ENCODE results near the gene PPIH. TPM values are rescaled to one million over a fixed set of nuclear protein-coding genes. Genes with fewer than 3 reads are reported as not detected.

The PPIH gene
- total and polyA plus RNA-seq, 2 of the 13 experiments (the other 11 are each of a cell fraction or from before 2014, with no cell fraction given): 29.9 to 72.6 TPM

DNA sequence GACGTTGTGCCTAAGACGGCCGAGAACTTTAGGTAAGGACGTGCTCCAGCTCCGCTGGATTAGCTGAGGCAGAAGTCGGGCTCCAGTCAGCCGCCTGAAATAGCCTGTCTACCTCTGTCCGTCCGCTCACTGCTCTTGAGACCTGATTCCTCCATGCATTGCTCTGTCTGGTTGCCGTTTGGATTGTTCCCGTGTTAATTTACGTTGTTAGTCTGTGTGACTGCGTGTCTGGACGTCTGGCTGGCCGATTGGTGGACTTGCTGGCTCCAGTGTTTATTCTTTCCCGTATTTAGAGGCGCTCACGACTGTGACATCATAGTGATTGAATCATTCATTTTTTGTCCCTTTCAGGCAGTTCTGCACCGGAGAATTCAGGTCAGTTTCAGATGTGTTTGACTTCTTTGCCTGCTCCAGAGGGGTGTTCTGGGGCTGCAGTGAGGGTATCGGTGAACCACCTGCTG lies 684 bp downstream of the PPIH start (continued):
- TF ChIP-seq HNRNPUL1 (IDR thresholded peaks at IDR 0.05; ENCODE audit: low read depth, low read length): no peak
- no peak for TF ChIP-seq CHD2 (IDR thresholded peaks at IDR 0.05; ENCODE audit: low read depth, low read length)
- TF ChIP-seq MTA3 (CRISPR knock-in tag; IDR thresholded peaks at IDR 0.05): no peak
- TF ChIP-seq EEA1 (CRISPR knock-in tag; IDR thresholded peaks at IDR 0.05; ENCODE audit: borderline replicate concordance): 0 out of 2 replicates have a peak, but pooled peaks have one; percentile 76
- no peak for TF ChIP-seq ZNF24 (IDR thresholded peaks at IDR 0.05)
- TF ChIP-seq RARA (CRISPR knock-in tag; IDR thresholded peaks at IDR 0.05): no peak
- TF ChIP-seq MEIS1 (CRISPR knock-in tag; IDR thresholded peaks at IDR 0.05; ENCODE audit: borderline replicate concordance): no peak
- 0 out of 2 replicates have a peak, but pooled peaks have one; percentile 65 for TF ChIP-seq BRCA1 (CRISPR knock-in tag; IDR thresholded peaks at IDR 0.05)
- TF ChIP-seq, protein P1, sequence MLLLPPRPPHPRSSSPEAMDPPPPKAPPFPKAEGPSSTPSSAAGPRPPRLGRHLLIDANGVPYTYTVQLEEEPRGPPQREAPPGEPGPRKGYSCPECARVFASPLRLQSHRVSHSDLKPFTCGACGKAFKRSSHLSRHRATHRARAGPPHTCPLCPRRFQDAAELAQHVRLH (CRISPR knock-in tag; IDR thresholded peaks at IDR 0.05; ENCODE audit: borderline replicate concordance, low read depth): no peak
- TF ChIP-seq, protein P2, sequence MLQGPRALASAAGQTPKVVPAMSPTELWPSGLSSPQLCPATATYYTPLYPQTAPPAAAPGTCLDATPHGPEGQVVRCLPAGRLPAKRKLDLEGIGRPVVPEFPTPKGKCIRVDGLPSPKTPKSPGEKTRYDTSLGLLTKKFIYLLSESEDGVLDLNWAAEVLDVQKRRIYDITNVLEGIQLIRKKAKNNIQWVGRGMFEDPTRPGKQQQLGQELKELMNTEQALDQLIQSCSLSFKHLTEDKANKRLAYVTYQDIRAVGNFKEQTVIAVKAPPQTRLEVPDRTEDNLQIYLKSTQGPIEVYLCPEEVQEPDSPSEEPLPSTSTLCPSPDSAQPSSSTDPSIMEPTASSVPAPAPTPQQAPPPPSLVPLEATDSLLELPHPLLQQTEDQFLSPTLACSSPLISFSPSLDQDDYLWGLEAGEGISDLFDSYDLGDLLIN (CRISPR knock-in tag; IDR thresholded peaks at IDR 0.05; ENCODE audit: borderline replicate concordance): 0 out of 2 replicates have a peak, but pooled peaks have one; percentile 52
- TF ChIP-seq KDM5B (CRISPR knock-in tag; IDR thresholded peaks at IDR 0.05; ENCODE audit: borderline replicate concordance): no peak
- no peak for TF ChIP-seq ZFYVE20 (CRISPR knock-in tag; IDR thresholded peaks at IDR 0.05; ENCODE audit: borderline replicate concordance, low read depth)
- TF ChIP-seq NFE2L1 (CRISPR knock-in tag; IDR thresholded peaks at IDR 0.05; ENCODE audit: borderline replicate concordance): no peak
- no peak for TF ChIP-seq ZNF496 (CRISPR knock-in tag; IDR thresholded peaks at IDR 0.05; ENCODE audit: insufficient replicate concordance)
- TF ChIP-seq, protein P3, sequence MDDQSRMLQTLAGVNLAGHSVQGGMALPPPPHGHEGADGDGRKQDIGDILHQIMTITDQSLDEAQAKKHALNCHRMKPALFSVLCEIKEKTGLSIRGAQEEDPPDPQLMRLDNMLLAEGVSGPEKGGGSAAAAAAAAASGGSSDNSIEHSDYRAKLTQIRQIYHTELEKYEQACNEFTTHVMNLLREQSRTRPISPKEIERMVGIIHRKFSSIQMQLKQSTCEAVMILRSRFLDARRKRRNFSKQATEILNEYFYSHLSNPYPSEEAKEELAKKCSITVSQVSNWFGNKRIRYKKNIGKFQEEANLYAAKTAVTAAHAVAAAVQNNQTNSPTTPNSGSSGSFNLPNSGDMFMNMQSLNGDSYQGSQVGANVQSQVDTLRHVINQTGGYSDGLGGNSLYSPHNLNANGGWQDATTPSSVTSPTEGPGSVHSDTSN (CRISPR knock-in tag; IDR thresholded peaks at IDR 0.05; ENCODE audit: borderline replicate concordance): no peak
- TF ChIP-seq KDM5A (IDR thresholded peaks at IDR 0.05; ENCODE audit: borderline replicate concordance, low read length): 0 out of 2 replicates have a peak, but pooled peaks have one; percentile 46
- TF ChIP-seq, protein P4, sequence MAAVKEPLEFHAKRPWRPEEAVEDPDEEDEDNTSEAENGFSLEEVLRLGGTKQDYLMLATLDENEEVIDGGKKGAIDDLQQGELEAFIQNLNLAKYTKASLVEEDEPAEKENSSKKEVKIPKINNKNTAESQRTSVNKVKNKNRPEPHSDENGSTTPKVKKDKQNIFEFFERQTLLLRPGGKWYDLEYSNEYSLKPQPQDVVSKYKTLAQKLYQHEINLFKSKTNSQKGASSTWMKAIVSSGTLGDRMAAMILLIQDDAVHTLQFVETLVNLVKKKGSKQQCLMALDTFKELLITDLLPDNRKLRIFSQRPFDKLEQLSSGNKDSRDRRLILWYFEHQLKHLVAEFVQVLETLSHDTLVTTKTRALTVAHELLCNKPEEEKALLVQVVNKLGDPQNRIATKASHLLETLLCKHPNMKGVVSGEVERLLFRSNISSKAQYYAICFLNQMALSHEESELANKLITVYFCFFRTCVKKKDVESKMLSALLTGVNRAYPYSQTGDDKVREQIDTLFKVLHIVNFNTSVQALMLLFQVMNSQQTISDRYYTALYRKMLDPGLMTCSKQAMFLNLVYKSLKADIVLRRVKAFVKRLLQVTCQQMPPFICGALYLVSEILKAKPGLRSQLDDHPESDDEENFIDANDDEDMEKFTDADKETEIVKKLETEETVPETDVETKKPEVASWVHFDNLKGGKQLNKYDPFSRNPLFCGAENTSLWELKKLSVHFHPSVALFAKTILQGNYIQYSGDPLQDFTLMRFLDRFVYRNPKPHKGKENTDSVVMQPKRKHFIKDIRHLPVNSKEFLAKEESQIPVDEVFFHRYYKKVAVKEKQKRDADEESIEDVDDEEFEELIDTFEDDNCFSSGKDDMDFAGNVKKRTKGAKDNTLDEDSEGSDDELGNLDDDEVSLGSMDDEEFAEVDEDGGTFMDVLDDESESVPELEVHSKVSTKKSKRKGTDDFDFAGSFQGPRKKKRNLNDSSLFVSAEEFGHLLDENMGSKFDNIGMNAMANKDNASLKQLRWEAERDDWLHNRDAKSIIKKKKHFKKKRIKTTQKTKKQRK (IDR thresholded peaks at IDR 0.05; ENCODE audit: low read length): no peak
- TF ChIP-seq, protein P5, sequence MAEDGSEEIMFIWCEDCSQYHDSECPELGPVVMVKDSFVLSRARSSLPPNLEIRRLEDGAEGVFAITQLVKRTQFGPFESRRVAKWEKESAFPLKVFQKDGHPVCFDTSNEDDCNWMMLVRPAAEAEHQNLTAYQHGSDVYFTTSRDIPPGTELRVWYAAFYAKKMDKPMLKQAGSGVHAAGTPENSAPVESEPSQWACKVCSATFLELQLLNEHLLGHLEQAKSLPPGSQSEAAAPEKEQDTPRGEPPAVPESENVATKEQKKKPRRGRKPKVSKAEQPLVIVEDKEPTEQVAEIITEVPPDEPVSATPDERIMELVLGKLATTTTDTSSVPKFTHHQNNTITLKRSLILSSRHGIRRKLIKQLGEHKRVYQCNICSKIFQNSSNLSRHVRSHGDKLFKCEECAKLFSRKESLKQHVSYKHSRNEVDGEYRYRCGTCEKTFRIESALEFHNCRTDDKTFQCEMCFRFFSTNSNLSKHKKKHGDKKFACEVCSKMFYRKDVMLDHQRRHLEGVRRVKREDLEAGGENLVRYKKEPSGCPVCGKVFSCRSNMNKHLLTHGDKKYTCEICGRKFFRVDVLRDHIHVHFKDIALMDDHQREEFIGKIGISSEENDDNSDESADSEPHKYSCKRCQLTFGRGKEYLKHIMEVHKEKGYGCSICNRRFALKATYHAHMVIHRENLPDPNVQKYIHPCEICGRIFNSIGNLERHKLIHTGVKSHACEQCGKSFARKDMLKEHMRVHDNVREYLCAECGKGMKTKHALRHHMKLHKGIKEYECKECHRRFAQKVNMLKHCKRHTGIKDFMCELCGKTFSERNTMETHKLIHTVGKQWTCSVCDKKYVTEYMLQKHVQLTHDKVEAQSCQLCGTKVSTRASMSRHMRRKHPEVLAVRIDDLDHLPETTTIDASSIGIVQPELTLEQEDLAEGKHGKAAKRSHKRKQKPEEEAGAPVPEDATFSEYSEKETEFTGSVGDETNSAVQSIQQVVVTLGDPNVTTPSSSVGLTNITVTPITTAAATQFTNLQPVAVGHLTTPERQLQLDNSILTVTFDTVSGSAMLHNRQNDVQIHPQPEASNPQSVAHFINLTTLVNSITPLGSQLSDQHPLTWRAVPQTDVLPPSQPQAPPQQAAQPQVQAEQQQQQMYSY (CRISPR knock-in tag; IDR thresholded peaks at IDR 0.05): no peak
